ENCODE data around the gene SEC61B.
"Not testable (repeated sequence)": the region's sequence is repeated elsewhere in the genome, so short reads cannot be mapped to it uniquely, and the experiment has no call there.

Gene SEC61B

GRCh38 chr9:99192786-99193465 lies 29.2 kb upstream of the SEC61B start:
- no peak for DNase-seq

GRCh38 chr9:99193466-99193821 lies 28.6 kb upstream of the SEC61B start:
- DNase-seq: no peak

- DNase-seq: not testable (repeated sequence)
These were observed 25.6 kb upstream of the SEC61B start for GRCh38 chr9:99196484-99196883.

GRCh38 chr9:99197124-99197630 lies 24.9 kb upstream of the SEC61B start:
- DNase-seq: no peak

- DNase-seq: no peak
These were observed 24.1 kb upstream of the SEC61B start for GRCh38 chr9:99197987-99198386.

GRCh38 chr9:99199938-99200539 lies 22.0 kb upstream of the SEC61B start:
- DNase-seq: no peak

- DNase-seq: no peak
These were observed 20.5 kb upstream of the SEC61B start for GRCh38 chr9:99201603-99202002.

- no peak for DNase-seq
These were observed 11.5 kb upstream of the SEC61B start for GRCh38 chr9:99210572-99210971.

GRCh38 chr9:99211746-99212145 lies 10.3 kb upstream of the SEC61B start:
- DNase-seq: no peak

- no peak for DNase-seq
These were observed 8.9 kb upstream of the SEC61B start for GRCh38 chr9:99213197-99213596.

- no peak for DNase-seq
These were observed 6.0 kb upstream of the SEC61B start for GRCh38 chr9:99216073-99216472.

GRCh38 chr9:99220011-99220410 lies 2.1 kb upstream of the SEC61B start:
- DNase-seq: no peak

- DNase-seq: no peak
These were observed 839 bp upstream of the SEC61B start for GRCh38 chr9:99221266-99221620.

- no peak for DNase-seq
These were observed 561 bp downstream of the SEC61B start for GRCh38 chr9:99222416-99223270.

- DNase-seq: no peak
These were observed 2.4 kb downstream of the SEC61B start for GRCh38 chr9:99224445-99224844.

- DNase-seq: no peak
These were observed 4.0 kb downstream of the SEC61B start for GRCh38 chr9:99226054-99226453.

GRCh38 chr9:99230206-99230605 lies 8.1 kb downstream of the SEC61B start:
- no peak for DNase-seq

- no peak for DNase-seq
These were observed 9.6 kb downstream of the SEC61B start for GRCh38 chr9:99231711-99232110.

GRCh38 chr9:99234618-99235017 lies 12.5 kb downstream of the SEC61B start:
- DNase-seq: no peak

- no peak for DNase-seq
These were observed 13.0 kb downstream of the SEC61B start for GRCh38 chr9:99235069-99235468.

GRCh38 chr9:99235926-99236634 lies 14.0 kb downstream of the SEC61B start:
- DNase-seq: no peak

- no peak for DNase-seq
These were observed 15.3 kb downstream of the SEC61B start for GRCh38 chr9:99237356-99237755.

- not testable (repeated sequence) for DNase-seq
These were observed 15.8 kb downstream of the SEC61B start for GRCh38 chr9:99237849-99238248.

Measured in KG1 (cell line).